ENCODE data around the gene CNTN5.
"Not testable (repeated sequence)": the region's sequence is repeated elsewhere in the genome, so short reads cannot be mapped to it uniquely, and the experiment has no call there.

The CNTN5 gene

DNA sequence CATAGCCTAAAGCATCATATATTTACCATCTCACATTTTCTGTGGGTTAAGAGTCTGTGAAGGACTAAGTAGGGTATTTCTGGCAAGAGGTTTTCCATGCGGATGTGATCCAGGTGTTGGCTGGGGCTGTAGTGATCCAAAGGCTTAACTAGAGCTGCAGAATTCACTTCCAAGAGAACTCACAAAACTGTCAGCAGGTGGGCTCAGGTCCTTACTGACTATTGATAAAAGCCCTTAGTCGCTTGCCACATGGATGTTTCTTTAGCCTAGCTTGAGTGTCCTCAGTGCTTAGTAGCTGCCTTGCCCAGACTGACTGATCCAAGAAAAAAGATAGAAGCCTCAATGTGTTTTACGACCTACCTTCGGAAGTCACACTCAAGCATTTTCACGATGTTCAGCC is 250.8 kb downstream of the CNTN5 start:
- Histone ChIP-seq H3K36me3 (no peaks in the 10 kb centered on the region), H3K9me3 (no peaks in the 10 kb centered on the region), H3K4me3 (no peak overlapping the region), H3K27me3 (no peaks in the 10 kb centered on the region), H3K27ac (no peak overlapping the region), H3K4me1 (no peaks in the 10 kb centered on the region)
- TF ChIP-seq, protein P1, sequence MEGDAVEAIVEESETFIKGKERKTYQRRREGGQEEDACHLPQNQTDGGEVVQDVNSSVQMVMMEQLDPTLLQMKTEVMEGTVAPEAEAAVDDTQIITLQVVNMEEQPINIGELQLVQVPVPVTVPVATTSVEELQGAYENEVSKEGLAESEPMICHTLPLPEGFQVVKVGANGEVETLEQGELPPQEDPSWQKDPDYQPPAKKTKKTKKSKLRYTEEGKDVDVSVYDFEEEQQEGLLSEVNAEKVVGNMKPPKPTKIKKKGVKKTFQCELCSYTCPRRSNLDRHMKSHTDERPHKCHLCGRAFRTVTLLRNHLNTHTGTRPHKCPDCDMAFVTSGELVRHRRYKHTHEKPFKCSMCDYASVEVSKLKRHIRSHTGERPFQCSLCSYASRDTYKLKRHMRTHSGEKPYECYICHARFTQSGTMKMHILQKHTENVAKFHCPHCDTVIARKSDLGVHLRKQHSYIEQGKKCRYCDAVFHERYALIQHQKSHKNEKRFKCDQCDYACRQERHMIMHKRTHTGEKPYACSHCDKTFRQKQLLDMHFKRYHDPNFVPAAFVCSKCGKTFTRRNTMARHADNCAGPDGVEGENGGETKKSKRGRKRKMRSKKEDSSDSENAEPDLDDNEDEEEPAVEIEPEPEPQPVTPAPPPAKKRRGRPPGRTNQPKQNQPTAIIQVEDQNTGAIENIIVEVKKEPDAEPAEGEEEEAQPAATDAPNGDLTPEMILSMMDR (IDR thresholded peaks at IDR 0.05): no peak
- no peak for DNase-seq
- intact Hi-C loops (cut with DNase I; ENCODE audit: low total_unique reads): no loop called here

DNA sequence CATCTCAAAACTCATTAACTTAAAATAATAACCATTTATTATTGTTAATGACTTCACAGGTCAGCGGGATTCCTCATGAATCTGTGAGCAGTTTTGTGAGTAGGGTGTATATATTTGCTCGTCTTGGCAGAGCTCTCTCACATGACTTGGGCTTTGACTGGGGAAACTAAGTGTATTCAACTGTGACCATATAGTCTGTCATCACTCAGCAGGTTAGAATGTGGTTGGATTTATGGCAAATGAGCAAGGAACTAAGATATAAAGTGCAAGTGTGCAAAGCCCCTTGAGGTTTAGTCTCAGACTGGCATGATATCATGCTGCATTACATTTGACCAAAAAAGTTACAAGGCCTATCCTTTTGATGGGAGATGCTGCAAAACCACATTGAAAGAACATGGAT is 254.8 kb downstream of the CNTN5 start:
- TF ChIP-seq, protein P1 (IDR thresholded peaks at IDR 0.05): no peak
- intact Hi-C loops (cut with DNase I; ENCODE audit: low total_unique reads): no loop called here
- Histone ChIP-seq H3K4me1 (no peaks in the 10 kb centered on the region), H3K36me3 (no peaks in the 10 kb centered on the region), H3K9me3 (no peaks in the 10 kb centered on the region), H3K27me3 (no peaks in the 10 kb centered on the region), H3K4me3 (no peak overlapping the region), H3K27ac (no peak overlapping the region)
- no peak for DNase-seq

DNA sequence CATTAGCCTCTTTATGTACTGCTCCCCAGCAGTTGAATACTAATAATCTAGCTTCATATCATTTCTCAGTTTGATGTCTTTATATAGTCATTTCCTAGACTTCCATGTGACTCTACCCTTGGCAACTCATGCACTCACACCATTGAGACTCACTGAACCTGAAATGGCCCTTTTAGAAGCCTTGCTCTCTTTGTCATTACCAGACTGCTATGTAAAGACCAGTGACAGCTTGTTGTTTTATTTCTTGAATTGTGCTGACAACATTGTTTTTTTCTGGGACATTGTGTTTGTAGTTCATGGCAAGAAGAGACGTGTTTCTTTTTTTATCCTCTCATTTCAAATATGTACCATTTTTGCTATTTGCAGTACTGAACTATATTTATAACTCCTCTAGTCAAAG is 256.5 kb downstream of the CNTN5 start:
- no peaks in the 10 kb centered on the region for H3K36me3 ChIP-seq
- H3K9me3 ChIP-seq: no peaks in the 10 kb centered on the region
- H3K4me3 ChIP-seq: no peak overlapping the region
- no peaks in the 10 kb centered on the region for H3K4me1 ChIP-seq
- no peaks in the 10 kb centered on the region for H3K27me3 ChIP-seq
- TF ChIP-seq, protein P1 (IDR thresholded peaks at IDR 0.05): no peak
- intact Hi-C loops (cut with DNase I; ENCODE audit: low total_unique reads): no loop called here
- DNase-seq: no peak
- no peak overlapping the region for H3K27ac ChIP-seq

DNA sequence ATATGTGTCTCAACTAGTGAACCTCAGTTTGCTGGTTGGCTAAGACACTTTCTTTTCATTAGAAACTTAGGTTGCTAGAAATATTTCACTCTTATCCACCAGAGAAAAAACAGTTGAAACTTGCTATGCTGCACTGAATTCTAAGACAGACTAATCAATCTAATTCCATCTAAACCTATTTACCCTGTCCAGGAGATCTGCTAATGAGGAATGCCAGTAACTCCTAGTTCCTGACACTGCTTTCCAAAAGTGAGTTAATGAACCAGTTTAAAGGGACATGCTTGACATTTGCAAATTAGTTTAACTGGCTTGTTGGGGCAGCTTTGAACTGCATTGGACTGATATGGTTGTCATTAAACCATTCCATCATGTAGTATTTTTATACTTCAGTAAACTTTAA is 258.5 kb downstream of the CNTN5 start:
- TF ChIP-seq, protein P1 (IDR thresholded peaks at IDR 0.05): no peak
- Histone ChIP-seq H3K4me1 (no peaks in the 10 kb centered on the region), H3K27ac (no peak overlapping the region), H3K36me3 (no peaks in the 10 kb centered on the region), H3K4me3 (no peak overlapping the region), H3K27me3 (no peaks in the 10 kb centered on the region), H3K9me3 (no peaks in the 10 kb centered on the region)
- intact Hi-C loops (cut with DNase I; ENCODE audit: low total_unique reads): no loop called here
- no peak for DNase-seq

DNA sequence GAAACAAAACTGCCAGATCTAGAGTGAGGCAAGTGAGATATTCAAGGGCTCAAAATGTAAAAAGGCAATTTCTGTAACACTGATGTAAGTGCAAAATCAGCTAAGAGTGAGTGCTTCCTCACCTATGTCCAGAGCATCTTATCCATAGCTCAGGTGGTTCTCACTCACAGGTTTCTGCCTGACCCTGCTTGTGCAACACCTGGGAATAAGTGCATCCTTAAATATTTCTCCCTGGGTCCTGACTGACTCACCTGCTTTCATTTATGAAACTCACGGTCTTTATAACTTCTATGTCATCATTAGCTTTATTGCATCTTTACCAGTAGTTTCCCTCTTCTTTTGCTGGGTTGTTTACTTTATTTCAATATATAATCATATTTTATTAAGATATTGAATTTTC is 260.6 kb downstream of the CNTN5 start:
- Histone ChIP-seq H3K27ac (no peak overlapping the region), H3K27me3 (no peaks in the 10 kb centered on the region), H3K4me1 (no peaks in the 10 kb centered on the region), H3K36me3 (no peaks in the 10 kb centered on the region), H3K9me3 (no peaks in the 10 kb centered on the region), H3K4me3 (no peak overlapping the region)
- no peak for DNase-seq
- intact Hi-C loops (cut with DNase I; ENCODE audit: low total_unique reads): no loop called here
- TF ChIP-seq, protein P1 (IDR thresholded peaks at IDR 0.05): no peak

DNA sequence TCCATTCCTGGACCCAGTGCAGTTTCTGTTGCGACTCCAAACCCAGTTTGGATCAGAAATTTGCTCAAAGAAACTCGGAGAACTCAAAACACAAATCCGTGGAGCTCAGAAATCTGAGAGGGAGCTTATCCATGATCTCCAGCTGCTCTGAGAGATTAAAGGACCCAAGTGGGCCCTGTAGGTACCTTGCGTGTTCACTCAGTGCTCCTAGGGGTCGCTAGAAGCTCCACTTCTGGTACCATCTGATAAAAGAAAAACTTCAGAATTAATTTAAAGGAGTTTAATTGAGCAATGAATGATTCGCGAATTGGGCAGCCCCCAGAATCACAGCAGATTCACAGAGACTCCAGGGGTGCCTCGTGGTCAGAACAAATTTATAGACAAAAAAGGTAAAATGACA is 277.2 kb downstream of the CNTN5 start:
- H3K4me1 ChIP-seq; H3K9me3 ChIP-seq; H3K27me3 ChIP-seq; H3K4me3 ChIP-seq; intact Hi-C loops (cut with DNase I; ENCODE audit: low total_unique reads); DNase-seq; H3K36me3 ChIP-seq; H3K27ac ChIP-seq: not testable (repeated sequence)
